Stimulated activated CD8-positive, alpha-beta memory T cell treated with anti-CD3 and anti-CD28 coated beads, Interleukin-15, amount 100 ng/mL, for 24 hours (primary cell): ENCODE results near the gene GLT8D2.

Source experiments
- DNase-seq: peaks from one replicate; pipeline ENCODE4 v3.0.0-alpha.2; 2020; ENCODE audit warnings: low read depth

Gene GLT8D2, protein sequence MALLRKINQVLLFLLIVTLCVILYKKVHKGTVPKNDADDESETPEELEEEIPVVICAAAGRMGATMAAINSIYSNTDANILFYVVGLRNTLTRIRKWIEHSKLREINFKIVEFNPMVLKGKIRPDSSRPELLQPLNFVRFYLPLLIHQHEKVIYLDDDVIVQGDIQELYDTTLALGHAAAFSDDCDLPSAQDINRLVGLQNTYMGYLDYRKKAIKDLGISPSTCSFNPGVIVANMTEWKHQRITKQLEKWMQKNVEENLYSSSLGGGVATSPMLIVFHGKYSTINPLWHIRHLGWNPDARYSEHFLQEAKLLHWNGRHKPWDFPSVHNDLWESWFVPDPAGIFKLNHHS

DNA sequence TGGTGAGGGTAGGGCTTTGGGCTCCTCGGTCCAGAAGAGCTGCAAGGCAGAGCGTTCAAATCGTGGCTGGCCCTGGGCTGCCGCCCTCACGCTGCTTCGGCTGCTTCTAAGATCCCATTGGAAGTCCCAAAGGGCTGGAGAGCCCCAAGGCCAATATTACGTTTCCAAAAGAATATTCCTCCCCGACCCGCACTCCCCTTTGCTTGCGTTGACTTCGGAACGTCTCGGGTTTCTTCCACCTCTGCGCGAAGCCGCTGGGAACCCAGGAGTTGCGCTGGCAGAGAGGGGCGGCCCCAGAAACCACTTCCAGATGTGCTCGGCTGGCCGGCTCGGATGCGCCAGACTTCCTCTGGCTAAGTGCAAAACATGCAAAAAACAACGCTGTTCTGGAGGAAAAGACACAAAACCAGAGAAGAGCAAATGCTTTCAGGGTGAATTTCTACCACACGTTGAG is at the start of gene GLT8D2:
GLT8D2 (minus strand) TSS at position 285 of the 454 bp plus-strand sequence. CDS start 30,539 bp downstream, outside the sequence.
- DNase-seq: no peak

DNA sequence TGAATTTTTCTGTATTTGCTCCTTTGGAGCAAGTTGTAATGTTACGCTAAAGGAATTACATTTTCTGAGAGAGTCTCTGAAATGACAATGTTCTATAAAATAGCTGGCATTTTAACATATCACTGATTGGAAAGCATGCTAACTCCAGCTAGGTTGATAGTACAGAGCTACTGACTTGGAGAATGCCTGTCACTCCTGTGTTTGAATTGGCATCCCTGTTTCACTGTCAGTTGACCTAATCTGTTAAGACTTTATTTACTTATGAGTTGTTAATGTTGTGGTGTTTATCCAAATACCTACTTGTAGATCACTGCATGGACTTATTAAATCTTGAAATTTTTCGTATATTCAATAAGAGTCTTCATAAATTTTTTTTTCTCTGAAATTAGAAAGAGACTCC is 48.0 kb upstream of the GLT8D2 start:
- no peak for DNase-seq

DNA sequence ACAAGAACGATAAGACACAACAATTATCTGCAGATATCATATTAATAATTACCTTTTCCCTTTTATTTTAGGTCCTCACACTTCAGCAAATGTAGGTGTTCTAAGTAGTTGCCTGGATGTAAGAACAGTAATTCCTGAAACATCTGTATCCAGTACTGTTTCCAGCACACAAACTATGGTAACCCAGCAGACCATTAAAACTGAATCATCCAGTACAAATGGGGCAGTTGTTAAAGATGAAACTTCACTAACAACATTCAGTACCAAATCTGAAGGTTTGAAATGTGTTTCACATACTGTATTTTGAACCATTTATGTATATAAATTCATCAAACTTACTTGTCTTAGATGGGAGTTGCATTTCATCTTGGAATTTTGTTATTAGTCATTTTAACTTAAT is 45.3 kb upstream of the GLT8D2 start:
- no peak for DNase-seq

DNA sequence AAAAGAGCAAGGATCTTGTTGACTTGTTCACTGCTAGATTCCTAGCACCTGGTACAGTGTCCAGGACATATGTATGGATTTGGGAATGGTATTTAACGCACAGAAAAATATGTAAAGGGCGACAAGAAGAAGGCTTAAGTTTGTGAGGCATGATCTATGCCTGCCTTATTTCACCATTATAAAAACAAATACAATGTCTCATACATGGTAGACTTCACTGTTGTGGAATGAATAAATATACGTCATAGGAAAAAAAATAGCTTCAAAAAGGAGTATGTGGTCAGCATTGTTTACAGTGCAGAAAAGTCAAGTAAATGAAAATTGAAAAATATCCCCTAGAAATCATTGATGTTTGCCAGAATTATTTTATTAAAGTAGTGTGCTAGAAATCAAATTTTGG is 44.3 kb upstream of the GLT8D2 start:
- DNase-seq: no peak

DNA sequence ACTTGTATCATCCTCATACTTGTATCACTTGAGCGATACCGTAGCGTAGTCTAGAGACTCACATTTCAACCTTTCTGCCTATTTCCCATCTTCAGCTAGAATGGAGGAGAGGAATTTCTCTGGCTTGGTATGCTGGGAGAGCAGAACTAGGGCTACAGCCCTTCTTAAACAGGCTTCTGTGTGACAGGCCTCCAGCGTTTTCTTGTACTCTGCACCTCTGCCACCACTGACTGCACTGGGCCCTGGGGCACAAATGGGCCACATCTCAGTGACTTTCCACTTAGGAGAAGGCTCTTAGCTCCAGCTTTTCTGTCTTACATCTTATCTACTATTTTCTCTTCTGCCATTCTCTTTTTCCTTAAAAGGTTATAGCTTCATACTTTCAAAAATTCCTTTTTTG is 41.1 kb upstream of the GLT8D2 start:
- no peak for DNase-seq

DNA sequence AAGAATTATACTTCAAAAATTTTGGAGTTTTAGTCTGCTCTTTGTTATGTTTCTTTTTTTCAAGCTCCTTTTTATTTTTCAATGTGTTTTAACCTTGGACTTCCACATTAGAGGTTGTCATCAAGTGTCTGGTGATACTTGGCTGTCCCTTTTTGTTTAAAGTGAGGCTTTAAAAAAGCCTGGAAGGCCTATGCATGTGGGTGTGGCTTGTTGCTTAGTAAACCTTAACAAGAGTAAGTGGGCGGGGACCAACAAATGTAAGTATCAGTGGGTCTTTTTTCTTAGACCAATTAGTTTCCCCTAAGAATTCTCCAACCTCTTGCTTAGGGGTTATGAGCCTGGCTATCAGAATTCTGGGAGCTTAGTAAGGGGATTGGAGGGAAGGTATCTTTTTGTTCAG is 40.7 kb upstream of the GLT8D2 start:
- DNase-seq: no peak

DNA sequence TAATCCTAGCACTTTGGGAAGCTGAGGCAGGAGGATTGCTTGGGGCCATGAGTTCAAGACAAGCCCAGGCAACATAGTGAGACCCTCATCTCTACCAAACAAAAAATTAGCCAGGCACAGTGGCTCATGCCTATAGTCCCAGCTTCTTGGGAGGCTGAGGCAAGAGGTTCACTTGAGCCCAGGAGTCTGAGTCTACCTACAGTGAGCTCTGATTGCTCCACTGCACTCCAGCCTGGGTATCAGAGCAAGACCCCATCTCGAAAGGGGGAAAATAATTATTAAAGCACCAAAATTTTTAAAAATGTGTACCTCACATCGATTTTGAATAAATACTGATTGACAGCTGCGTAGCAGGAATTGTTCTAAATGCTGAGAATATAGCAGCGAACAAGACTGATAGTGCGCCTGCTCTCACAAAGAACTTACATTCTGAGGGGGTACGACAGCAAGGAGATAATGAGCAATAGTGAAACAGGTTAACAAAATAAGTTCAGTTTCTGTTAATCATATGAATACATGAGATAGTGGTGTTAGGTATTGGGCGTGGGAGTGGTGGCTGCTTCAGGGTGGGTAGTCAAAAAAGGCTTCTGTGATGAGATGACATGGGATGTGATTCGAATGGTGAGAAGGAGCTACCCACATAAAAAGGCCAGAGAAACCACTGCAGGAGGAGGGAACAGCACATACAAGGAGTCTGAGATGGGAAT is 33.9 kb upstream of the GLT8D2 start:
- DNase-seq: no peak

DNA sequence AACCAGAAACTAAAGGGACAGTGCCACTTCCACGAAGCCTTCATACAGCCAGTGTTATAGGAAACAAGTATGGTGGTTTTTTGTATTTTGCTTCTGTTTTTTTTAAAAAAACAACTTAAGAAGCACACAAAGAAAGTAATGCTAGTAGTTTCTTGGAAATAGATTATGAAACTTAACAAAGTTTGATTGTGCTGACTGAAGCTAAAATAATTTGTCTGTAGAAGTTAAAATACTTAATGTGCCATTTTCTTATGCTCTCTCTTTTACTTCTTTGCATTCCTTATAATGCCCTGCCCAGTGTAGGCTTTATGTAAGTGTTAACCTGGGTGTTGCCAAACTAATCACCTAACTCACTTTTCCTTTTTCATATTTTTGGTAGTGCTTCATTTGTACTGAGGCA is 30.8 kb upstream of the GLT8D2 start:
- no peak for DNase-seq

DNA sequence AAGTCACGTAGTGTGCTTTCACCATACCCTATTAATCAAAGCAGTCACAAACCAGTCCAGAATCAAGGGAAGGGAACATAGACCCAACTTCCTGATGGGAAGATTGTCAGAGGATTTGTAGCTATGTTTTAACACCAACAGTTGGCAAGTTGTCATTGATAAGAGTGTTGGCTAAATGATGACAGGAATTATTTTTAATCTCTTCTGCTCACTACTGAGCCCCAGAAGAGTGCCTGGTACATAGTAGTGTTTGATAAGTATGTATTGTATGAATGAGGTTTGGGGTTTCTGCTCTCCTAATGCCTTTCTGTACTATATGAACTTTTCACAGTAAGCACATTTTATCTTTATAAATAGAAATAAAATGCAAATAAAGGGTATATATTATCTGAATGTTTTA is 29.0 kb upstream of the GLT8D2 start:
- DNase-seq: no peak

DNA sequence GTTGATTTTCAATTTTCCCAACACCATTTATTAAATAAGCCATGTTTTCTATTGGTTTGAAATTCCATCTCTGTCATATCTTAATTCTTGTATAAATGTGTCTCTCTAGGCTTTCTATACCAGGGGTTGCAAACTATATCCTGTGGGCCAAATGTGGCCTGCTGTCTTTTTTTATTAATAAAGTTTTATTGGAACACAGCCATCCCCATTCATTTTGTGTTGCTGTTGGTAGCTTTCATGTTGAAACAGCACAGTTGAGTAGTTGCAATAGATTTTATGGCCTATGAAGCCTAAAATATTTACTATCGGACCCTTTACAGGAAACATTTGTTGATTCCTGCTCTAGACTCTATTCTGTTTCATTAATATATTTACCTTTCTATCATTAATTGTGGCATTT is 23.7 kb upstream of the GLT8D2 start:
- DNase-seq: no peak

DNA sequence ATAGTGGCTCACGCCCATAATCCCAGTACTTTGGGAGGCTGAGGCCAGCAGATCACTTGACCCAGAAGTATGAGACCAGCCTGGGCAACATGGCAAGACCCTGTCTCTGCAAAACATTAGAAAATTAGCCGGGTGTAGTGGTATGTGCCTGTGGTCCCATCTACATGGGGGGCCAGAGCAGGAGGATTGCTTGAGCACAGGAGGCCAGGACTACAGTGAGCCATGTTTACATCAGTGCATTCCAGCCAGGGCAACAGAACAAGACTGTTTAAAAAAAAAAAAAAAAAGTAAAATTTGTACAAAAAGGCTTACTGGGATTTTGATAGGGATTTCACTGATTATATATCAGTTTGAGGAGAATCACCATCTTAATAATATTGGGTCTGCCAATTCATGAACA is 22.1 kb upstream of the GLT8D2 start:
- DNase-seq: no peak

DNA sequence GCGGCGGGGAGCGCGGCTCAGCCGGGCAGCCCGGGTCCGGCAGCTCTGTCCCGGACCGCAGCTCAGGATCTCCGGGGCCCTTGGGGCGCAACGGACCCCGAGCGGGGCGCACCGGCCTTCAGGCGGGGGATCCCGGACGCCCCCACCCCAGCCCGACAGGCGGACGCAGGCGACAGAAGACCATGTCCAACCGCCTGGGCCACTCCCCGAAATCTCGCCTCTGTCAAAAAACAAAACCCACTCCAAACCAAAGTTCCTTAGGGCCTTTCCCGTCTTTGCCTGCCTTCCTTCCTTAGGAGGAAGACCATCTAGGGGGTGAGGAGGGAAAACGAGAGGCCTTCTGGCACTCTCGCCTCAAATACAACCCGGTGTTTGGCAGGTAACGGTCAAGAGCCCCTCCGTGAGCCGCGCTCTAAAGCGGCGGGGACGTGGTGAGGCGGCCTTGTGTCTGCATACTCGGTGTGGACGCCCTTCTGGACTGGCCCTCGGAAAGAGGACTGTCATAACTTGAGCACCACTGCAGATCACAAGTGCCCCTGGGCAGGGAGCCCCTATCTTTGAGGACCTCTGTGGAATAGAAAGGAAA is 14.9 kb upstream of the GLT8D2 start:
- DNase-seq: no peak

DNA sequence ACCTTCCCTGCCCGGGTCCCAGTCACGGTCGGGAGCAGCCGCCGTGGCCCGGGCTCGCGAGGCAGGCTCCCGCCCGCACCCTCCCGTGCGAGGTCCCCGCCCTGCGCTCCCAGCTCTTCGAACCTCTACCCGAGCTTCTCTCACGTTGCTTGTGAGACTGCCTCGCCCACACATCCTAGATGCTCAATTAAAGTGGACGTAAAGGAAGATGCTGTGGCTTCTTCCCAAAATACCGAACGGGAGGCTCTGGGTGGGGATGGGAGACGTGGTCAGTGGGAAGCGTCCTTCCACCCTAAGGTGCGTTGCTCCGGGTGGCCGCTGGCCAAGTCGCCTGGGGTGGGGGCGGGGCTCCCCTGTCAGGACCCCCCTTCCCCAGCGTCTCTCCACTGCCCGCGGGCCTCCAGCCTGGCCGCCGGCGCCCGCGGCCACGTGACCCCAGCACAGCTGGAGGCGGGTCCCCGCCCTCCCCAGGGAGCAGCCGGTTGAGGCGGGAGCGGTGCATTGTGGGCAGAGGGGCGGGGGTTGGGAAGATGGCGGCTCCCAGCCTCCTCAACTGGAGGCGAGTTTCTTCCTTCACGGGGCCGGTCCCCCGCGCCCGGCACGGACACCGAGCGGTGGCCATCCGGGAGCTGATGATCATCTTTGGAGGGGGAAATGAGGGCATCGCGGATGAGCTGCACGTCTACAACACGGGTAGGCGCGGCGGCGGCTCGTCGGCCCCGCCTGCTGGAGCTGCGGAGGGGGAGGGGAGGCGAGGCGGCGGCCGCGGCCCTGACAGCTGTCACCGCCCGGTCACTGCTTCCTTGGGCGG is 14.2 kb upstream of the GLT8D2 start, which contains the start of gene HCFC2:
HCFC2 (plus strand) TSS at position 501 of the 811 bp plus-strand sequence; CDS start at position 531, 30 bp downstream.
- peak; percentile 69 for DNase-seq

DNA sequence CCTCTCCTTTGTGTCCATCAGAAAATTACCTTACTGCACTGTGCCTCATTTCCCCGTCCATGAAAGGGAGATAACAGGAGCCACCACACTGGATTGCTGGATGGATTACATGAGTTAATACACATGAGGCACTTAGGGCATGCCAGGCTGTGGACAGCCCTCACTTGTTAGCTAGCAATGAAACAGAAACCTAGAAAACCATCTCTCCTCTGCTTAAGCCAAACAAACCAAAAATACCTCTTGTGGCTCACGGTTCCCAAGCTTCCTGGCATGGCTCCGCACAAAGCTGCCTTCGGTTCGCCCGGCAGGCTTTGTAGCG is 13.7 kb upstream of the GLT8D2 start:
- no peak for DNase-seq

DNA sequence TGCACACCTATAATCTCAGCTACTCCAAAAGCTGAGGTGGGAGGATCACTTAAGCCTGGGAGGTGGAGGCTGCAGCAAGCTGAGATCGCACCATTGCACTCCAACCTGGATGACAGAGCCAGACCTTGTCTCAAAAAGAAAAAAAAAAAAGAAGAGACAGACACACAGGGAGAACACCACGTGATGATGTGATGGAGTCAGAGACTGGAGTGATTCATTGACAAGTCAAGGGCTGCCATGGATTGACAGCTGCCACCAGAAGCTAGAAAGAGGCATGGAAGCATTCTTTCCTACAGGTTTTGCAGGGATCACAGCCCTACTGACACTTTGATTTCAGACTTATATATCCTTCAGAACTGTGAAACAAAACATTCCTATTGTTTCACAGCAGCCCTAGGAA is 10.8 kb upstream of the GLT8D2 start:
- DNase-seq: no peak

DNA sequence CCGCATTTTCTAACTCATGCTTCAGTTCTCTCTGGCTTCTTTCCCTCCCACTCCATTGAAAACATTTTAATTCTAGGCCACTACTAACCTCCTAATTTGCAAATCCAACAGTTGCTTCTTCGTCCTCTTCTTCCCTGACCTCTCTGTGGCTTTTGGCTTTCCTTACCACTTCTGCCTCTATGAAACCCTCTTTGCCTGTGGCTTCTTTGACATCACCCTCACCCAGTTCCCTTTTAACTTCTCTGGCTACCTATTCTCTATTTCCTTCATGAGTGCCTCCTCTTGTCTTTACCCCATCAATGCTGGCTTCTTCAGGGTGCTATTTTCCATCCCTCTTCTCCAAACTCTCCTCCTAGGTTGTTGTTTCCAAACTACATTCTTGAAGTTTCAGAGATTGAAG is 10.0 kb upstream of the GLT8D2 start:
- no peak for DNase-seq

DNA sequence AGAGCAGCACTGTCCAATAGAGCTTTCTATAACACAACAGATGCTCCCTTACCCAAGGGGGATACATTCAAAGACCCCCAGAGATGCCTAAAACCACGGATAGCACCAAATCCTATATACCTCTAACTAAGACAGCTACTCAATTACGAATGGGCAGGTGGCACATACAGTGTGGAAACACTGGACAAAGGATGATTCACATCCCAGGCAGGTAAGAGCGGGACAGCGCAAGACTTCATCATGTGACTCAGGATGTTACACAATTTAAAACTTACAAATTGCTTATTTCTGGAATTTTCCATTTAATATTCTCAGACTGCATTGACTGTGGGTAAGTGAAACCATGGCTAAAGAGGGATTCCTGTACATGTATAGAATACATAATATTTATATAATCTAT is 8.8 kb upstream of the GLT8D2 start:
- no peak for DNase-seq

DNA sequence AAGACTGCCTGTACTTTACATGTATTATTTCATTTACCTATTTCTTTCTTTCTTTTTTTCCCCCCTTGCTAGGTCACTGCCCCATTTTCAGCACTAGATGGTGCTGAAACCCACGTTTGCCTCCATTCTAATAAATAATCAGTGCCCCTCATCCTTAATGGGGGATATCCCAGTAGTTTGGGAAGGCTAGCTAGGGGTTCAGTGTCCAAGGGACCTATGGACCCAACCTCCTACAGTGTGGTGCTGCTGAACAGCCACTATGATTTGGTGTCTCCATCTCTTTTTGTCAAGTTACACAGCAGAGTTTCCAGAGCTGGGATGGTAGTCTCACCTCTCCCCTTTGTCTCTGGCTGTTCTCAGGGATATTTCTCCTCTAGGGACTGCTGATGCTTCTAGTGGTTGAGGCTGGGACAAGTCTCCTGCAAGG is 7.8 kb upstream of the GLT8D2 start:
- no peak for DNase-seq

DNA sequence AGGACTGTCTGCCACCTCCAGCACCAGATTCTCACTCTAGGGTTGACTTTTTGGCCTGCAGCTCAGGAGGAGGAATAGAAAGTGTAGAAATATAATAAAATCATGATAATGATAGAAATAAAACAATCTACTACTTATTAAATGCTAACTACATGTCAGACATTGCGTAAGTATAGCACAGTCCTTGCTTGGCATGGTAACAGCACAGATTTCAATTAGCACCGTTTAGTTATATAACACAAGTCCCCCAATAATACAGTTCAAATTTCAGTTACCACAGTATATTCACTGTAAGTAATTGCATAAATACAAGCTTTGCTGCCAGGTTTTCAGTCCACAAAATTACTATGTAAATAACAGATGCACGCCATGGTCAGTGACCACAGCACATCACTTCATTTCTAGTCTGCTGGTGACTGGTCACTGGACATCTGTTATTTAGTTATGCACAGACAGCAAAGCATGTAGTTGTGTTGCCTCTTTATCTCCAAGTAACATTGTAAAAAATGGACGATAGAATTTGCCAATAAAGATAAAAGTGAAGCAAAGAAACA is 6.5 kb upstream of the GLT8D2 start:
- no peak for DNase-seq

DNA sequence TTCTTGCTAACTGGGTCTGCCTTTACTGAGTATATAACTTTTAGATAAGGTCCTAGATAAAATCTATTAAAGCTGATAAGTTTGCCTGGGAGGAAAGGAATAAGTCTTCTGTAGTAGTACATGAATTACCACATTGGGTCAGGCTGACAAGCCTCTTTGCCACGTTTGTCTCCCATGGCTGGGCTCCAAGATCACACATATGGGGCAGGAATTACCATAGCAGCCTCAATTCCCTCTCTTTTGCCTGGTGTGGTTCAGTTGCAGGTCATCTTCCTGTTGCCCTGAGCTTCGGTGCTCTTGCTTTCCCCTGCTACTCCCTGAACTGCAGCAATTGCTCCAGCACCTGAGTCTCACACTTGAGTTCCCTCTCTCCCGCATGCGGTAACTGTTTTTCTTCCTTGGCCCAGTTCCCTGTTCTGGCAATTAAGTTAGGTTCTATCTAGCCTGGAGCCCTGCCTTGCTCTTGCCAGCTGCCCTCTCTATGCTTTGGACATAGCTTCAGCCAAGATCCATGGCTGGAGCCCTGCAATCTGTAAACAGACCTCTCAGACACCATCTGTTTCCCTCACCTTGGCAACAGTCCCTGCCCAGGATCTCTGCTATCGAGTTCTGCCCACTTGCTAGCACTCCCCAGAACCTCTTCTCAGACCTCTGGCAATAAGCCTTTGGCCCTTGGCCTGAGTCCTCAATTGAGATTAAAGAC is 5.8 kb upstream of the GLT8D2 start:
- DNase-seq: no peak

DNA sequence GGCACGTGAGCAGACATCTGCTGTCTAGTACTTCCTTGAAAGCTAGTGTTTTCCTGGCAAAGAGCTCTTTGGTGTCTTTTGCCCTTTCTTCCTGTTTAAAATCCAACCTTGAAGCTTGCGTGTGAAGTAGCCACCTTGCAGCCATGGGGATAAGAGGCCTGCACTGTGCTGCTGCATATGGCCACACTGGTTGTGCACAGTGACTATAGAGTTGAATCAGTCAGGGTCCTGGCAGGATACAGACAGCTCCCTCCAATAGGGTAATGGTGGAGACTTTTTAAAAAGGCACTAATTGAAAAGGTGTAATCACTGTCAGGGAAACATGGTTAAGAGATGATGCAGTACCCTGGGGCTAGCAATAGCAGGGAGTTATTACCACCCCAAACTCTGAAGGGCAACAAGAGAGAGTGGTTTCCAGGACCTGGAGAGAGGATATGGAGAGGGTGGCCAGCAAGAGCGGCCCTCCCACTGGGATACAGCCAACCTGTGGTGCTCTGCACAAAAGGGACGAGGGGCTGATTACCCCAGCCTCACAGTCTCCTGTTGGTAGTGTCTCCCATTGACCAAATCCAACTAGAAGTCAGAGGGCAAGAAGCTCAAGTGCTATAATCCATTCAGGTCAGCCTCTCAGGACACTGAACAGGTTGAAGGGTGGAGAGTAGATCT is 4.8 kb upstream of the GLT8D2 start:
- no peak for DNase-seq
